ENCODE measurements around the gene PSMB7. TPM values are rescaled to one million over a fixed set of nuclear protein-coding genes. Genes with fewer than 3 reads are reported as not detected.

PSMB7 gene
- total and polyA plus RNA-seq, 2 of the 8 experiments (the other 6 are each of a cell fraction or from before 2014, with no cell fraction given), result 222 to 357 TPM

- Histone ChIP-seq H3K4me1 (replicated peaks in 1 of 4; ENCODE audit: control insufficient read depth in 3 of 4, insufficient read depth in 4 of 4, low read length in 3 of 4) (no peaks in the 10 kb centered on the region), H3K27ac (ENCODE audit: low read depth, low read length) (no peak overlapping the region), H3K36me3 (ENCODE audit: control insufficient read depth in 2 of 4, insufficient read depth in 4 of 4, low read length in 3 of 4) (no peaks in the 10 kb centered on the region), H2BK120ac (replicated peaks; ENCODE audit: low read depth, low read length) (no peak overlapping the region), H4K20me1 (replicated peaks in 1 of 2; ENCODE audit: control insufficient read depth in 1 of 2, insufficient read depth in 2 of 2, low read length in 2 of 2) (no peaks in the 10 kb centered on the region), H4K91ac (replicated peaks; ENCODE audit: insufficient read length, low read length) (no peak overlapping the region), H2BK15ac (ENCODE audit: low read length) (no peak overlapping the region), H4K8ac (ENCODE audit: extremely low read depth, insufficient read depth, low read length) (no peak overlapping the region), H3K4me3 (ENCODE audit: extremely low read depth in 1 of 4, insufficient read depth in 2 of 4, low read depth in 3 of 4, low read length in 4 of 4) (no peak overlapping the region), H3K4me2 (ENCODE audit: insufficient read depth in 1 of 2, low read depth in 2 of 2, low read length in 2 of 2) (no peak overlapping the region), H2BK12ac (ENCODE audit: low read depth, low read length) (no peak overlapping the region), H3K23me2 (ENCODE audit: low read depth, low read length) (no peaks in the 10 kb centered on the region), H2BK5ac (ENCODE audit: low read depth, low read length) (no peak overlapping the region), H3K14ac (ENCODE audit: insufficient read length) (no peak overlapping the region), H3K9ac (replicated peaks in 1 of 4; ENCODE audit: extremely low read depth in 1 of 4, low read depth in 3 of 4, low read length in 3 of 4) (no peak overlapping the region), H3K27me3 (replicated peaks in 1 of 4; ENCODE audit: control insufficient read depth in 3 of 4, extremely low read depth in 1 of 4, insufficient read depth in 3 of 4, low read length in 3 of 4) (peaks cover 0 to 3% (median 0%) of the 10 kb centered on the region in 4 experiments; a peak in 2 of 7 replicates), H3K79me2 (ENCODE audit: control insufficient read depth in 1 of 2, insufficient read depth in 2 of 2, low read length in 2 of 2) (no peaks in the 10 kb centered on the region), H2AFZ (ENCODE audit: low read length) (no peak overlapping the region), H3K9me3 (ENCODE audit: insufficient read depth in 2 of 2, low read depth in 1 of 2, low read length in 1 of 2) (no peaks in the 10 kb centered on the region), H3K18ac (ENCODE audit: extremely low read depth, low read length) (no peak overlapping the region), H3K23ac (ENCODE audit: insufficient read length) (no peak overlapping the region), H4K5ac (ENCODE audit: insufficient read length, low read depth, low read length) (no peak overlapping the region), H2AK5ac (ENCODE audit: low read depth, low read length) (no peak overlapping the region), H3K79me1 (ENCODE audit: low read depth, low read length) (no peaks in the 10 kb centered on the region), H3K4ac (replicated peaks; ENCODE audit: insufficient read length, low read depth, low read length) (no peak overlapping the region), H3K56ac (replicated peaks; ENCODE audit: insufficient read length, low read depth, low read length) (no peak overlapping the region), H2BK20ac (ENCODE audit: low read length) (no peak overlapping the region)
- WGBS, 2 experiments (ENCODE audit: extremely low coverage in 1 of 2, insufficient coverage in 1 of 2, insufficient read length in 1 of 2, insufficient replicate concordance in 2 of 2, low coverage in 1 of 2, low lambda C conversion rate in 2 of 2, missing lambda C conversion rate in 1 of 2), result 79% methylated on average over 4 of the region's 4 CpGs; no CpG with 5 or more reads in 1 of the 2 experiments
- ChIA-PET CTCF (ENCODE audit: partially characterized antibody) (interaction anchor here (1.2 kb wide), 1 partner anchor 9 kb away, joined by 3 read pairs; no protein-coding TSS in a partner anchor), POLR2A (ENCODE audit: partially characterized antibody) (no interaction called here)
- DNase-seq (ENCODE audit: low read depth in 1 of 2, low spot score in 2 of 2) (no peak), FAIRE-seq (no peak)
- no peak for TF ChIP-seq POLR2A (IDR thresholded peaks at IDR 0.05; ENCODE audit: control extremely low read depth in 1 of 2, low read depth in 2 of 2, low read length in 2 of 2)
- TF ChIP-seq MAFK (IDR thresholded peaks at IDR 0.05; ENCODE audit: low read depth, low read length), result no peak
- no peak for TF ChIP-seq CEBPB (IDR thresholded peaks at IDR 0.05; ENCODE audit: low read depth, low read length)
- TF ChIP-seq NRF1 (IDR thresholded peaks at IDR 0.05; ENCODE audit: low read depth, low read length), result no peak
- TF ChIP-seq SP1 (IDR thresholded peaks at IDR 0.05; ENCODE audit: low read depth, low read length), result no peak
- TF ChIP-seq EZH2 (IDR thresholded peaks at IDR 0.05; ENCODE audit: low read depth, low read length, severe bottlenecking), result no peak
- no peak for TF ChIP-seq RFX5 (IDR thresholded peaks at IDR 0.05; ENCODE audit: borderline replicate concordance, low read depth, low read length)
- TF ChIP-seq POU5F1 (IDR thresholded peaks at IDR 0.05; ENCODE audit: low read depth, low read length), result no peak
- no peak for TF ChIP-seq SRF (IDR thresholded peaks at IDR 0.05; ENCODE audit: low read depth, low read length)
- TF ChIP-seq JUN (IDR thresholded peaks at IDR 0.05; ENCODE audit: low read depth, low read length), result no peak
- no peak for TF ChIP-seq TCF12 (IDR thresholded peaks at IDR 0.05; ENCODE audit: low read depth, low read length)
- TF ChIP-seq POLR2AphosphoS5 (IDR thresholded peaks at IDR 0.05; ENCODE audit: low read depth, low read length), result no peak
- no peak for TF ChIP-seq CHD1 (IDR thresholded peaks at IDR 0.05; ENCODE audit: low read depth, low read length)
- TF ChIP-seq, protein P1, sequence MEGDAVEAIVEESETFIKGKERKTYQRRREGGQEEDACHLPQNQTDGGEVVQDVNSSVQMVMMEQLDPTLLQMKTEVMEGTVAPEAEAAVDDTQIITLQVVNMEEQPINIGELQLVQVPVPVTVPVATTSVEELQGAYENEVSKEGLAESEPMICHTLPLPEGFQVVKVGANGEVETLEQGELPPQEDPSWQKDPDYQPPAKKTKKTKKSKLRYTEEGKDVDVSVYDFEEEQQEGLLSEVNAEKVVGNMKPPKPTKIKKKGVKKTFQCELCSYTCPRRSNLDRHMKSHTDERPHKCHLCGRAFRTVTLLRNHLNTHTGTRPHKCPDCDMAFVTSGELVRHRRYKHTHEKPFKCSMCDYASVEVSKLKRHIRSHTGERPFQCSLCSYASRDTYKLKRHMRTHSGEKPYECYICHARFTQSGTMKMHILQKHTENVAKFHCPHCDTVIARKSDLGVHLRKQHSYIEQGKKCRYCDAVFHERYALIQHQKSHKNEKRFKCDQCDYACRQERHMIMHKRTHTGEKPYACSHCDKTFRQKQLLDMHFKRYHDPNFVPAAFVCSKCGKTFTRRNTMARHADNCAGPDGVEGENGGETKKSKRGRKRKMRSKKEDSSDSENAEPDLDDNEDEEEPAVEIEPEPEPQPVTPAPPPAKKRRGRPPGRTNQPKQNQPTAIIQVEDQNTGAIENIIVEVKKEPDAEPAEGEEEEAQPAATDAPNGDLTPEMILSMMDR (IDR thresholded peaks at IDR 0.05; ENCODE audit: control extremely low read depth in 1 of 3, insufficient read depth in 1 of 3, low read depth in 1 of 3, low read length in 3 of 3), result no peak
Observed at GRCh38 chr9:124427281-124427680, 12.0 kb upstream of the PSMB7 start.

All from H1 (cell line).